ENCODE results near the gene PLK1.
"Not testable (repeated sequence)": the region's sequence is repeated elsewhere in the genome, so short reads cannot be mapped to it uniquely, and the experiment has no call there.

Gene PLK1

GRCh38 chr16:23728112-23728477 lies 49.4 kb downstream of the PLK1 start:
- Histone ChIP-seq H3K27me3 (ENCODE audit: insufficient read depth, low read length) (no peaks in the 10 kb centered on the region), H3K4me1 (ENCODE audit: insufficient read depth, low read length) (no peaks in the 10 kb centered on the region), H3K36me3 (ENCODE audit: insufficient read depth, low read length) (no peaks in the 10 kb centered on the region), H3K9me3 (ENCODE audit: low read length) (no peaks in the 10 kb centered on the region), H3K4me3 (ENCODE audit: low read length) (no peak overlapping the region), H2AFZ (ENCODE audit: low read depth, low read length) (peak overlapping the region; percentile 7)

- Histone ChIP-seq H3K4me1 (ENCODE audit: insufficient read depth, low read length) (no peaks in the 10 kb centered on the region), H3K9me3 (ENCODE audit: low read length) (no peaks in the 10 kb centered on the region), H3K36me3 (ENCODE audit: insufficient read depth, low read length) (no peaks in the 10 kb centered on the region), H3K4me3 (ENCODE audit: low read length) (no peak overlapping the region), H3K27me3 (ENCODE audit: insufficient read depth, low read length) (no peaks in the 10 kb centered on the region), H2AFZ (ENCODE audit: low read depth, low read length) (no peak overlapping the region)
Measured at GRCh38 chr16:23729503-23730424, 51.1 kb downstream of the PLK1 start.

- Histone ChIP-seq H3K4me1 (ENCODE audit: insufficient read depth, low read length) (no peaks in the 10 kb centered on the region), H3K4me3 (ENCODE audit: low read length) (no peak overlapping the region), H3K36me3 (ENCODE audit: insufficient read depth, low read length) (no peaks in the 10 kb centered on the region), H2AFZ (ENCODE audit: low read depth, low read length) (no peak overlapping the region), H3K9me3 (ENCODE audit: low read length) (no peaks in the 10 kb centered on the region), H3K27me3 (ENCODE audit: insufficient read depth, low read length) (no peaks in the 10 kb centered on the region)
Measured at GRCh38 chr16:23734176-23734893, 55.6 kb downstream of the PLK1 start.

- not testable (repeated sequence) for H3K36me3 ChIP-seq (ENCODE audit: insufficient read depth, low read length); H2AFZ ChIP-seq (ENCODE audit: low read depth, low read length); H3K4me3 ChIP-seq (ENCODE audit: low read length); H3K27me3 ChIP-seq (ENCODE audit: insufficient read depth, low read length); H3K9me3 ChIP-seq (ENCODE audit: low read length); H3K4me1 ChIP-seq (ENCODE audit: insufficient read depth, low read length)
Measured at GRCh38 chr16:23737423-23738028, 58.8 kb downstream of the PLK1 start.

GRCh38 chr16:23739516-23739915 lies 60.8 kb downstream of the PLK1 start:
- Histone ChIP-seq H3K36me3 (ENCODE audit: insufficient read depth, low read length) (no peaks in the 10 kb centered on the region), H2AFZ (ENCODE audit: low read depth, low read length) (no peak overlapping the region), H3K4me3 (ENCODE audit: low read length) (no peak overlapping the region), H3K4me1 (ENCODE audit: insufficient read depth, low read length) (no peaks in the 10 kb centered on the region), H3K27me3 (ENCODE audit: insufficient read depth, low read length) (no peaks in the 10 kb centered on the region), H3K9me3 (ENCODE audit: low read length) (no peaks in the 10 kb centered on the region)
